Activated CD4-positive, alpha-beta T cell treated with anti-CD3 and anti-CD28 coated beads, Interleukin-2, amount 10 ng/mL, durations not matched to agents 7 days and 5 days (primary cell): ENCODE measurements around the gene CDH15. TPM values are rescaled to one million over a fixed set of nuclear protein-coding genes. Genes with fewer than 3 reads are reported as not detected.
"Not testable (repeated sequence)": the region's sequence is repeated elsewhere in the genome, so short reads cannot be mapped to it uniquely, and the experiment has no call there.

Experiments used
- CTCF ChIA-PET: fragments of 350-600 bp; sonication (Branson Sonifier 250); formaldehyde crosslinking; loops from one replicate; lab custom pipeline; 2021; ENCODE audit warnings: antibody characterized with exemption; lab: Charles Lee
- POLR2A ChIA-PET: fragments of 350-600 bp; sonication (Branson Sonifier 250); formaldehyde crosslinking; loops from one replicate; lab custom pipeline; 2021; ENCODE audit warnings: antibody characterized with exemption; lab: Charles Lee
- DNase-seq: peaks from one replicate; pipeline ENCODE4 v3.0.0-alpha.2; 2020
- H3K27ac Mint-ChIP-seq: one replicate; pipeline ENCODE4 v1.8.0; 2021; ENCODE audit warnings: mild to moderate bottlenecking, moderate library complexity, mixed read lengths
- H3K27me3 Mint-ChIP-seq: one replicate; pipeline ENCODE4 v1.8.0; 2021; ENCODE audit warnings: mixed read lengths
- H3K36me3 Mint-ChIP-seq: one replicate; pipeline ENCODE4 v1.8.0; 2021; ENCODE audit warnings: low read depth, mixed read lengths
- H3K4me1 Mint-ChIP-seq: one replicate; pipeline ENCODE4 v1.8.0; 2021; ENCODE audit warnings: mixed read lengths
- H3K4me3 Mint-ChIP-seq: one replicate; pipeline ENCODE4 v1.8.0; 2021; ENCODE audit warnings: mild to moderate bottlenecking, moderate library complexity, mixed read lengths
- H3K9me3 Mint-ChIP-seq: one replicate; pipeline ENCODE4 v1.8.0; 2021; ENCODE audit warnings: mixed read lengths
- total RNA-seq, 2 experiments: library from RNA; stranded (reverse); gene quantifications; one replicate each; pipeline ENCODE4 v1.2.3, GENCODE V29; 2021

The CDH15 gene
- total RNA-seq, 2 experiments from 2014 or later: not detected

GRCh38 chr16:89244264-89244663 is 72.7 kb downstream of the CDH15 start:
- POLR2A ChIA-PET: not testable (repeated sequence)

GRCh38 chr16:89244754-89245153 is 73.2 kb downstream of the CDH15 start:
- H3K9me3 Mint-ChIP-seq: peaks cover under 1% of the 10 kb centered on the region
- H3K27me3 Mint-ChIP-seq: no peaks in the 10 kb centered on the region
- DNase-seq: no peak
- H3K4me3 Mint-ChIP-seq: no peak overlapping the region
- H3K27ac Mint-ChIP-seq: no peak overlapping the region
- peaks cover 4% of the 10 kb centered on the region for H3K36me3 Mint-ChIP-seq
- ChIA-PET CTCF (interaction anchor here (1.5 kb wide), 1 partner anchor 312 kb away, joined by 3 read pairs; no protein-coding TSS in a partner anchor), POLR2A (no interaction called here)
- H3K4me1 Mint-ChIP-seq: peaks cover 33% of the 10 kb centered on the region

More at GRCh38 chr16:89244264-89244663, 72.7 kb downstream of the CDH15 start:
- not testable (repeated sequence) for DNase-seq, H3K4me3 Mint-ChIP-seq, H3K9me3 Mint-ChIP-seq, H3K36me3 Mint-ChIP-seq, H3K27me3 Mint-ChIP-seq
- Mint-ChIP-seq H3K27ac (peak overlapping the region; percentile 9), H3K4me1 (peaks cover 35% of the 10 kb centered on the region)
- CTCF ChIA-PET: interaction anchor here (1.5 kb wide), 1 partner anchor 313 kb away, joined by 3 read pairs; no protein-coding TSS in a partner anchor

Other genes starting within 250 kb of the CDH15 start
- not detected for gene CBFA2T3, start 194.5 kb upstream of the CDH15 start, total RNA-seq
- 10 to 100 TPM; 57.3 to 62.0 TPM for gene ACSF3, start 77.9 kb upstream of the CDH15 start, total RNA-seq
- 1 to 10 TPM; 1.8 to 2.8 TPM for gene SLC22A31, start 28.8 kb downstream of the CDH15 start, total RNA-seq
- 1 to 10 TPM; 8.3 to 9.2 TPM for gene ZNF778, start 46.0 kb downstream of the CDH15 start, total RNA-seq